Measurements from ENCODE around the gene GDF10. TPM values are rescaled to one million over a fixed set of nuclear protein-coding genes. Genes with fewer than 3 reads are reported as not detected.

The GDF10 gene
- total RNA-seq, 1 donor from 2014 or later: 0.52 TPM

DNA sequence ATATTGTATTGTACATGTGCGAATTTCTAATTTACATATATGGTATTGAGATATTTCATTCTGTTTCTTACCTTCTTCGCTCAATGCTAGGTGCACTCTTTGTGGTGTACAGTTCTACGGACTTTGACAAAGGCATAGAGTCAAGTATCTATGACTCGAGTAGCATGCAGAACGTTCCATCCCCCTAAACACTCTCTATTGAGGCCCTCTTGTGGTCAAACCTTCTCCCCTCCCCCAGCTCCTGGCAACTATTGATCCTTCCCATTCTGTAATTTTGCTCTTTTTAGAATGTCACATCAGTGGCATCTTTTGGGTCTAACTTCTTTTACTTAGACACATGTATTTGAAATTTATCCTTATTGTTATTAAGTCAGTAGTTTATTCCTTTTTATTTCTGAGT, 30.7 kb upstream of the GDF10 start:
- DNase-seq (ENCODE audit: low spot score): no peak

DNA sequence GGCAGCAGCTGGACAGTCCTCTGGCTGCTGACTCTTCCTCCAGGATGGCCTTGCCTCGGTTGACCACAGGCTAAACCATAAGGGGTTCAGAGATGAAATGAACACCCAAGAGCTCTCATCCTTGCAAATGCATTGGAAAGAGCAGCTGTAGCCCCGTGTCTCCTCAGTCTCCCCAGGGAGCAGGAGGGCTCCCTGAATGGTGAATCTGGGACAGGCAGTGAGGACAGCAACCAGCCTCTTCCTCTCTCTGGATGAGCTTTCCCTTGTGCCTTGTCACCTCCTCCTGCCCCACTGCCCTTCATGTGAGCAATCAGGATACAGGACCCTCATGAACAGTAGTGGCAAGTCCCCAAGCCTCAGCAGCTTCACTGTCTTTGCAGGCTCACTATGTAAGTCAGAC, 23.9 kb upstream of the GDF10 start:
- no peak for DNase-seq (ENCODE audit: low spot score)

DNA sequence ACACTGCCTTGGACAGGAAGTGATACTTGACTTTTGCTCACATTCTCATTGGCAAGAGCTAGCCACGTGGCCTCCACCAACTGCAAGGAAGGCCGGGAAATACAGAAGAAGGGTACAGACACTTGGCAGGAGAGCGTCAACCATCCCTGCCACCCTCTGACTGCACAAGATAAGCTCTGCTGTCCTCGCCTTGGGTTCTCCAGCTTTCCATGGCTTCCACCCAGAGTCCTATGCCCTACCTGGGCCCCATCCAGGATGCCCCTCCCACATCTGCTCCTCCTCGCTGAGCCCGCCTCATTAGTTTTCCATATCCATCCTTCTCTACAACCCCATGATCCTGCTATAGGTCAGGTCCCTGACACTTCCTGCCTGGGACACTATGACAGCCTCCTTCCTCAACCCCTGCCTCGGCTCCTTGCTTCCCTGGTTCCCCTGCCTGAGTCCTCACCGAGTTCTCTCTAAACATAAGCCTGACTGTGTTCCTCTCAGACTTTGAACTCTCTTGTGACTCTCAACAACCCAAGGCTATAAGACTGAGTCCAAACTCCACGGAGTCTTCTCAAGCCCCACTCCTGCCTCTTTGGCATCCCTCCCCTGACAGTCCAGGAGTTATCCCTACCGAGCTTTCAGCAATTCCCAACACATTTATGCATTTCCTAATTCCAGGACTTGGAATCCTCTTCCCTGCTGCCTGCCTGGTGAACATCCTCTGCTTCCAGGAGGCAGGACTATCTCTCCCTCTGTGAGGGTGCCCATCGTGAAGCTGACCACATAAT, 23.2 kb upstream of the GDF10 start:
- no peak for DNase-seq (ENCODE audit: low spot score)

DNA sequence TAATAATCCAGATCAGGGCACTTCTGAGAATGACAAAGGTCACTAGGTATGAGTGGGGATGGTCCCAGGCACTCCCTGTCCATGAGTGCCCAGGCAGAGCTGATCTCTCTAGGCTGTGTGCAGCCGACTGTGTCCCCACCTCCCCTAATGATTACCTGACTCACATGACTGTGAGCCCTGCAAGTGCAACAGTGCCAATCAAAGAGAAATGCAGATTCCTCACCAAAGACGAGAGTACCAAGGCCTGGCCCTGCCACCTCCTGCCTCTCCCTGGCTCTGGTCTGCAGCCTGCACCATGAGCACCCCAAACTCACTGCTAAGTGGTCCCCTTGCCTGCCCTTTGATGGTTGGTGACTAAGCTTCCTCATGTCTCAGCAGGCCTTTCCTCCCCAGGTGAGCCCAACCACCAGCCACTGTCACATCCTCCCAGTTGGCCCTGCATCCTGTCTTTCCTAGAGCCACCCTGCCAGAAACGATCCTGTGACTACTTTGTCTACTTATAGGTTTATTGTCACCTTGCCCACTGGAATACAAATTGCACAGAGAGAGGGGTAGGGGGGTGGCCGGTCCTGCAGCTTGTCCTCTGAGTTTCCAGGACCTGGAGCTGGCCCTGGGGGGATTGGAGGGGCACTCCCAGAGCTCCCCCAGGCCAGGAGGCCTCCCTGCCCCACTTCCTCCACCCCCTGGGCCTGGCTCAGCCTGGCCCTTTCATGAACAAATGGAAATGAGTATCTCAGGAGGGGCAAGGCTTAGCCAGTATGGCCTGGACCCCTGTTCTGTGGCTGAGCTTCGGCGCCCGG, 22.4 kb upstream of the GDF10 start:
- DNase-seq (ENCODE audit: low spot score): no peak

DNA sequence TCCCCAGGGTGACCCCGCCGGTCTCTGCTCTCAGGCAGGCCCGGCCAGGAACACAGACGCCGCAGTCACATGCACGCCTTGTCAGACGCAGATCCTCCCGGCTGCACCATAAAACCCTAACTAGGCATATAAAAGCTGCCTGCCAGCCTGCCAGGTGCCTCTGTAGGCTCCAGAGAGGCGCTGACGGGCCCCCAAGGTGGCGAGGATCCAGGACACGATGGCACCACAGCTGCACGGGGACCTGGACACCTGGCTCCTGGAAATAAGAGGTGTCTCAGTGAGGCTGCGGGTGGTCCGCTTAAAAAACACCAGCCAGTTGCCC, 21.9 kb upstream of the GDF10 start:
- no peak for DNase-seq (ENCODE audit: low spot score)

DNA sequence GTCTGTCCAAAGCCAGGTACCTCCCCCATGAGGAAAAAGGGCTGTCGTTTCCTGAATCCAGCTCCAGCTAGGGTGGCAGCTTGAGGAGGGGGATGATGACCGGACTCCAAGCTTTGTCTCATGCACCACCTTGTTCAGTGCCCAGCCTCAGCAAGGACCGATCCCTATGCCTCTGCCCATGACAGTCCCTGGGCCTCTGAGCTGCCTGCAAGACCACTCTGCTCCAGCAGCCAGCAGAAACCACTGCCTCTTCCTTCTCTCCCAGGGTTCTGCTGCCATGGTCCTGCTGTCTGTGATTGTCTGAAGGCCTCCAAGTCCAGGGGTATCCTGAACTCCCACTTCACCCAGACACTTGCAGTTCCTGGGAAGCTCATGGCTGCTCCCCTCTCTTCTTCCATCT, 21.3 kb upstream of the GDF10 start:
- DNase-seq (ENCODE audit: low spot score): no peak

DNA sequence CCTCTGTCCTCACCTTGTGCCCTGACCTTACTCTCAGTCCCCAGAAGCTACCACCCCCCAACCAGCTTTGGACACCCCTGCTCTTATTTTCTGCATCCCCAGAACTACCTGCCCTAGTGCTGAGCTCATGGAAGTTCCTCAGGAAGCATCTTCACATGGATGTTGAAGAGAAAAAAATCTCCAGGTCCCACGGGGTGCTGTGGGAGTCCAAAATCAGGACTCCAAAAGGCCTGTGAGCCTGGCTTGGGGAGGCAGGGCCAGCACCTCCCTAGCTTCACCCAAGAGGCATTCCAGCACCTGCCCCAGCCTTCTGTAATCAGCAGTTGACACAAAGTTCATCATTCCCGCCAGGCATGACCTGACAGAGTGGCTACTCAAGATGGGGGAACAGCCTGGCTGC, 20.7 kb upstream of the GDF10 start:
- no peak for DNase-seq (ENCODE audit: low spot score)

DNA sequence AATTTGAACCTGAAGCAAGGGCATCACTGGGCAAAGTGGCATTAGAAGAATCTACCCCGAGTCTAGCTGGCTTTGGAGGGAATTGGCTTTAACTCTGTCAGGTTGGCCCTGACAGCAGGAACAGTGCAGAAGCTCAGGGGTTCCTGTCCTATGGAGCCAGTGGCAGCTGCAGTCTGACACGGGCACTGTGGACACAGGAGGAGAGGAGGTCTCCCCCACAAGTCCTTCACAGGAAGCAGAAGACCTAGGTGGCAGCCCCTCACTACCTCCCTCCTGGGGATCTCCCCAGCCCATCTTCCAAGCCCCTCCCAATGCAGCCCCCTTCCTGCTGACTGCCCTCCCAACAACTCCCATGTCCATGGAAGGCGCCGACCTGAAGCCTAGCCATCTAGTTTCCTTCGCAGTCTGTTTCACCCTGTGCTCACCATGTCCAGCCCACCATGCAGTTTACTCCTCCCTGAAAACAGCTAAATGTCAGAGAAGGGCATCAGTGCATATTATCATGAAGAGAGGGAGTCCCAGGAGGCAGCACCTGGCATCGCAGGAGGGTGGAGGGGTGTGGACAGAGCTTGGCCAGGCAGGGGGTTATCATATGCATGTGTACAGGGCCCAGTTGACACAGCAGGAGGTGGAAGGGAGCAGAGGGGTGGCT, 17.9 kb upstream of the GDF10 start:
- no peak for DNase-seq (ENCODE audit: low spot score)

DNA sequence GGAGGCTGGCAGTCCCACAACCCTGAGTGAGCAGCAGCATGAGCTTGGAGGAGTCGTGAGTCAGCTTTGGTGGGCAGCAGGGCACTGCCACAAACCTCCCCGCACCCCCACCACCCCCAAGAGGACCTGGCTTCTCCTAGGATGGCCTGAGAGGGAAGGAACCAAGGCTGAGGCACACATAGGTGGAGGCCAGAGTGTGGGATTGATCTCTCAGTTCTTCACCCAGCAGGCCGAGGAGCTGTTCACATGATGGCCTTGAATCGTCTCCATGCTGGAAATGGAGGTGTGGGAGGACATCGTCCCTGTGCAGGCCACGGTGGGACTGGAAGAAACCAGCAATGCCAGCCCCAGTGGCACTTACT, 17.4 kb upstream of the GDF10 start:
- DNase-seq (ENCODE audit: low spot score): no peak

DNA sequence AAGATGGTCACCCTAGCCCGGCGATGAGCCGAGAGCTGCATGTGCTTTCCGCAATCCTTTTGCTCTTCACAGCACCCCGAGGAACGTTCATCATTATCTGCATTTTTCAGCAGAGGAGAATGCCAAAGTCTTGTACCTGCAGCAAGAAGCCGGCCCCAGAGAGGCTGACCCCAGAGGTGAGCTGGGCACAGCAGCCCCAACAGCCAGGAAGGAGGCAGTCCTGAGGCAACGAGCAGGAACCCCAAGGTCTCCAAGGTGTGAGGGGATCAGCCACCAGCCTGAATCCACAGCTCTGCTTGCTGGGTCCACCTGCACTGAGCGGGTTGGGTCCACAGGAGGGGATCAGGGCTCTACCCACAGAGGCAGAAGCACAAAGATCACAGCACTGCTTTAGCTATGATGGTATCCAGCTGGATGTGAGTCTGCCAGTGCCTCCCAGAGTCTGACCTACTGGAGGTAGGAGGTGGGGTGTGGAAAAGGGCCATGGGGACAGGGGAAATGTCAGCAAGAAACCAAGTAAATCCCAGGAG, 16.8 kb upstream of the GDF10 start:
- no peak for DNase-seq (ENCODE audit: low spot score)

DNA sequence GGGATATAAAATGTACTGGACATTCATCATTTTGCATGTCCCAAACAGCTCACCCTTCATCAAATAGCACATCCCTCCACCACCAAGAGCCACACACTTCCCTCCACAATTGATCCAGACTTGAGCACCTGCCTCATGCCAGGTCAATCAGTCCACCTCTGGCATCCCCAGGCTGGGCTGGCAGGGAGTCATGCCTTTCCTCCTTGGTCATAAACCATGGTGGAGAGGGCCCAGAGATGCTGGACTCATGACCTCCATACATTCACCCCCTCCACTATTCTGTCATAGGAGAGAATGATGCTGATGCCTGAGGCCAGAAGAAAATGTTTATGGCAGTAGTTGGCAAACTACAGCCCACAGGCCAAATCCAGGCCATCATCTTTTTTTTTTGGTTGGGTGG, 16.1 kb upstream of the GDF10 start:
- DNase-seq (ENCODE audit: low spot score): no peak

DNA sequence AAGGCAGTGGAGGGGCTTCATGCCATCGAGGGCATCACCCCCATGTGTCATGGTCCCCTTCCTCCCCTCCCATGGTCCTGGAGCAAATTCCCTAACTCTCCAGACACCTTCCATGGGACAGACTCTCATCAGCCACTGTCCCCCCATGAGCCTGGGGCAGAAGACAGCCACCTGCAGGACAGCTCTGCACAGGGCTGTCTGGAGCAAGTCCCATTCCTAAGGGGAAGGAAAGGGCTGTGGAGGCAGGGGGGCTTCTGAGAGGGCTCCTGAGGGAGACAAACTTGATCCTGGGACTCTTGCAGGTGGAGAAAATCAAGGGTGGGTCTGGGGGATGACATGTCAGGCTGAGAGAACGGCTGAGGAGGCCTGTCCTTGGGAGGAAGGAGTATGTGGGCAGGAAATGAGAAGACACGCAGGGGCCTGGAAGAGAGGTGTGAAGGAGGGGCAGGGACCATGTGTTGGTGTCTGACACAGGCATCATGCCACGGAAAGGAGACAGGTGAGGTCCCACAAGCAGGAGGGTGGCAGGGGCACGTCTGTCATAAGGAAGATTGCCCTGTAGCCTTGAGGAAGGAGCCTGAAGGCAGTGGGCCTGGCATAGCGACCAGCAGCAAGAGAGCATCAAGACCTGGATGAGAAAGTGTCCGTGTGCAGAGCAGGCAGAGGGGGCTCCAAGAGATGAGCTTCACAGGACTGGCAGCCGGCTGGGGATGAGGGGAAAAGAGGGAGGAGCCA, 14.4 kb upstream of the GDF10 start:
- no peak for DNase-seq (ENCODE audit: low spot score)

DNA sequence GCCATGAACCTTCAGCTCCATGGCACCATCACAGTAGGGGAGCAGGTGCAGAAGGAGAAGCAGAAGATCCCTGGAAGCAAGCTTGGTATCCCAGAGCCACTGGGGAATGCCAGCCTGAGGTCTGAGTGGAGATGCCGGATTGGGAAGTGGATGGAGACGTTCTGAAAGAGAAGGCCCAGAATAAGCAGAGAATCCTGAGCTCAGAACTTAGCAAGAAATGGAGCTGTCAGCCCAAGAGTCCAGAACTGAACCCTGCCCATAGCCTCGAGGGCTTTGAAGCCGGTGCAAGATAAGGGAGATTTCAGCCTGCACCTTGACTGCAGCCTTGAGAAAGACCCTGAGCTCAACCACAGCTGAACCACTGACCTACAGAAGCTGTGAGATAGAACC, 13.9 kb upstream of the GDF10 start:
- DNase-seq (ENCODE audit: low spot score): no peak

DNA sequence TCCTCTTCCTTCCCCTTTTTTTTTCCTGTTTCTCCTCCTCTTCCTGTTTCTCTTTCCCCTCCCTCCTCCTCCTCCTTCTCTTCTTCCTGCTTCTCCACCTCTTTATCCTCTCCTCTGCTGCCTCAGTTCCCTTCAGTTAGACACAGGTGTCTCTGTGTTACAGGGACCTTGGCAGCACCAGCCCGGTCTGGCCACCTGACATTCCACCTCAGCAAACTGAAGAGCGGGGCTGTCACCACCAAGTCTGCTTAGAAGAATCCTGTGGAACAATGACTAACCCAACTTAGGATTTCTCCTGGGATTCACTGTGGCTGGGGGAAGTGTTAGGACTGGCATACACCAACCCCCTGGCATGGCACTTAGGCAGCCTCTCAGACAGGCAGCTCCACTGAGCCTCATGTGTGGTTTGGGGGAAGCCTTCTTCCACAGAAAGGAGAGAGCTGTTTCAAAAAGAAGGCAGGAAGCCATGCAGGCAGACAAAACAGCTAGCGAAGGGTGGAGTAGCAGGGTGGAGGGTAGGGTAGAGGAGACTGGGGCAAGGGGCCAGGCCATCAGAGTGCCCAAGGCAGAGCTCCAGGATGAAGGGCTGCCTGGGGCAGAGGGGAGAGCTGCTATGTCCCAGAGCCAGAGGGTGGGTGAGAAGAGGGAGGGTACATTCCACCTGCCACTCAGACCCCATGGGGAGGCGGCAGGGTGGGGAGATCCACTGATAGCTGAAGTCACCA, 13.2 kb upstream of the GDF10 start:
- no peak for DNase-seq (ENCODE audit: low spot score)

DNA sequence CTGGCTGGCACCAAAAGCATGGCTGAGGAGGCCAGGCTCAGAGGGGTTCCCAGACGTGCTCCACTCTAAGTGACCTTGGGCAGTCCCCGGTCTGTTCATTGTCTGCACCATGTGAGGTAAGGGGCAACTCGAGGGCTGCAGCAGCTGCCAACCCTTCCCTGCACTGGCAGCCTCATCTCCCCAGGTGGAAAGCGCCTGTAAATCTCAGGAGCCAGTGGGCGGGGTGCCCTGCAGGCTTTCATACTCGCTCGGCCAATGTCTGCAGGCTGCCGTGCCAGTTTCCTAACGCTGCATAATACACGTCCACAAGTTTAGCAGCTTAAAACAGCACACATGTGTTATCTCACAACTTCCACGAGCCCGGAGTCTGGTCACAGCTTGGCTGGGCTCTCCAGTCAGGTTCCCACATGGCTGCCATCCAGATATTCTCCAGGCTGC, 12.6 kb upstream of the GDF10 start:
- DNase-seq (ENCODE audit: low spot score): no peak

DNA sequence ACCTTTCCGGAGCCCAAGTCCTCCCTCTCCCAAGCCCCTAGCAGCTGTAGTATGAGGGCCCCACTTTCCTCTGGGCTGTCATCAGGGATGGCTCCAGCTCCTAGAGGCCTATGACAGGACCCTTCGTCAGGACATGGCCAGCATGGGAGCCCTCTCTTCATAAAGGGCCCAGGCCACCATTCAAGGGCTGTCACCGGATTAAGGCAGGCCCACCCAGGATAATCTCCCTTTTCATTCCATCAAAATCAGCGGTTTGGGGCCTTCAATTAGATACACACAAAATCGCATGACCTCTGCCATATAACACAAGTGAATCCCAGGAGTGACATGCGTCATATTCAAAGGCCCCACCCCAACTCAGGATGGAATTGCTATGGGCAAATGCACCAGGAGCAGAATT, 12.2 kb upstream of the GDF10 start:
- no peak for DNase-seq (ENCODE audit: low spot score)

DNA sequence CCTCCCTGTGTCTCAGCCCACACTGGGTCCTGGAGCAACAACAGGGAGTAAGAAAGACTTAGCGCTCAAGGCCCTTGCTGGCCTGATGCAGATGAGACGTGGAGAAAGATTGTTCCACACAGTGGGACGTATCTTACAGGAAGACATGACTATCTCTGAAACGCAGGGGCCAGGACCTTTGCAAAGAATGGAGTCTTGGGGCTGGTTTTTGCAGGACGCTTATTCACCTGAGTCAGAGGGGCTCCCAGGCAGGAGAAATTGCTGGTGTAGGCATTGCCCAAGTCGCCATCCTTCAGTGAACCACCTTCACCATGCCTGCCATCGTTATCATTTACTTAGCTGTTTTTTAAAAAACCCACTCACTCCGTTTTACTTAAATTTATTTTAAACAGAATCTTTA, 11.8 kb upstream of the GDF10 start:
- DNase-seq (ENCODE audit: low spot score): no peak

DNA sequence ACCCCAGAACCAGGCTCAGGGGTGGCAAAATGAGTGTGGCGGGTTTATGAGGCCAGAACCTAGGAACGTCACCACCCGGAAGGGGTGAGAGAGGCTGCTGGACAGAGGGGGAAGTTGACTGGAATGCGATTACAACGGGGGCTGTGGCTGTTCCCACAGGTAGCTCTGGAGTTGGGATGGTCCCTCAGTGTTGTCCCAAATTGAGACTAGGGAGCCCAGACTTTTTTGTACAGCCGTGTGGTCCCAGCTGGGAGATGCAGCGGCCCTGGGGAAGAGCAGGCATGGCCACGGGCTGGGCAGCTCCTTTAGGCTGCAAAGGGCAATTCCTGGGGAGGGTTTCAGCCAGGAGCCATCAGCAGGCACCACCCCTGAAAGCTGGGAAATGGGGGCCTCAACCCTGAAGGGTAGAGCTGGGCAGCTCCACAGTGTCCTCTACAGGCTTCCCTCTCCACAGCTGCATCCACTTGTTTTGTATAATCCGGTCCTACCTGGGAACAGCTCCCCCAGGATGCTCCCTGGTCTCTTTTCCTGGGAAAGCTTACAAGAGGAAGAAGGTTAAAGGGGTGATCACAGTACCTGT, 11.0 kb upstream of the GDF10 start:
- no peak for DNase-seq (ENCODE audit: low spot score)

DNA sequence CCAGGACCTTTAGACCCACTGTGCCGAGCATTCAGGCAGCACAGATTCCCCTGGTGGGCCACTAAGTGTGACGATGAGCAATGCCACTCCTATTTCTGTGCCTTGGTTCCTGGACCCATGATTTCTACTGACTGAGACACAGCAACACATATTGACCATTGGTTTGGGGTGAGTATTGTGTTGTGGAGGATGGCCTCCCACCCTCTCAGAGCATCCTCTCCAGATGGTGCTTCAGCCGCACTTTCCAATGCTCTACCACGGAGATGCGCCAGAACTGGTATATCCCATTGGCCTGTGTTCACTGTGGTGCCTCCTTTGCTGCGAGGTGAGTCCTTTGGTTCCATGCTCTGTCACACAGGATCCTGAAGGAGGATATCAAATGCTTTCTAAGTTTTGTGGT, 10.1 kb upstream of the GDF10 start:
- DNase-seq (ENCODE audit: low spot score): no peak

DNA sequence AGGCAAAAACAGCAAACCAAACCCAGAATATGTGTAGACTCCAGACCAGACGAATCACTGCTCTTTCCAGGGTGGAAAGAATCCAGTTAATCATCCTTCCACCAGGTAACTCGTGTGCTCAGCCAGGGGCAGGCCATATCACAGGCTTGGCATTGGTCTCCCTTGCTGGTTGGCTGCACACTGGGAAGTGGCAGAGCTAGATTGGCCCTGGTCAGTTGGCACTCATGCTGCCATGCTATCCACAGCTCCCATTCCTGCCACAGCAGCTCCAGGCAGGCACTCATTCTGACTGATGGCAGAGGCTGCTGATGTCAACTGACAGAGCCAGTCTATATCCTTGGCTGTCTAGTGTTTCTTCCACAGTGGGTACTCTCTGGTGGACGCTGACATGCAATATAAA, 9.7 kb upstream of the GDF10 start:
- no peak for DNase-seq (ENCODE audit: low spot score)

DNA sequence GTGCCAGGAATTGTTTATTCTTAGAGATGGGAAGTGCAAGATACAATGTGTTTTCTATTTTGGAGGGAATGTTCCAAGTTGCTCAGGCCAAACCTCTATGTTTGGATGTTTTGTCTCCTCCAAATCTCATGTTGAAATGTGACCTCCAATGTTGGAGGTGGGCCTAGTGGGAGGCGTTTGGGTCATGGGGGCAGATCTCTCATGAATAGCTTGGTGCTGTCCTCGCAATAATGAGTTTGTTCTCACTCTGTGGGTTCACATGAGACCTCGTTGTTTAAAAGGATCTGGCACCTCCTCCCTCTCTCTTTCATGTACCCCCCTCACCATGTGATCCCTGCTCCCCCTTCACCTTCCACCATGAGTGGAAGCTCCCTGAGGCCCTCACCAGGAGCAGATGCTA, 8.3 kb upstream of the GDF10 start:
- no peak for DNase-seq (ENCODE audit: low spot score)

Data from mucosa of gallbladder (tissue), 1 donor.